ENCODE measurements around the gene MYRIP.

MYRIP gene

GRCh38 chr3:40143283-40144090 is 334.1 kb downstream of the MYRIP start:
- no peak for DNase-seq

- no peak for DNase-seq
Observed at GRCh38 chr3:40148827-40149226, 339.4 kb downstream of the MYRIP start.

DNA sequence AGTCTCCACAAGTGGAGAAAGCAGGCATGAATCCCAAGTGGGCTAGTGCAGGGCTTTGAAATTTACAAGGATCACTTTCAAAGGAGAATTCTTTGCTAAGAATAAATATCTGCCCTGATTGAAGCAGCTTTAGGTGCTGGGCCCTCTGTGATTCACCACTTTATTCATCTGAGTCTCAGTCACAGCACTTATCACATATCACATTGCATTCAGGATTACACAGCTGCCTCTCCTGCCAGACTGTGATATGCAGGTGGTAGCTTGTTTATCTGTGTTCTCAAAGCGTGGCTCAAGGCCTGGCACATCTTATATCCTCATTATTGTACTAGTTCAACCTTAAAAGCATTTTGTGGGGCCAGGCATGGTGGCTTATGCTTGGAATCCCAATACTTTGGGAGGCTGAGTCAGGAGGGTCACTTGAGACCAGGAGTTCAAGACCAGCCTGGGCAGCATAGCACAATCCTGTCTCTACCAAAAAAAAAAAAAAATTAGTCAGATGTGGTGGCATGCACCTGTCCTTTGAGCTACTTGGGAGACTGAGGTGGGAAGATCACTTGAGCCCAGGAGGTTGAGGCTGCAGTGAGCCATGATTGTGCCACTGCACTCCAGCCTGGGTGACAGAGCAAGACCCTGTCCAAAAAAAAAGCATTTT is 343.2 kb downstream of the MYRIP start:
- no peak for DNase-seq

- DNase-seq = no peak
Observed at GRCh38 chr3:40160933-40161332, 351.5 kb downstream of the MYRIP start.

- DNase-seq = no peak
Observed at GRCh38 chr3:40162616-40163015, 353.2 kb downstream of the MYRIP start.

DNA sequence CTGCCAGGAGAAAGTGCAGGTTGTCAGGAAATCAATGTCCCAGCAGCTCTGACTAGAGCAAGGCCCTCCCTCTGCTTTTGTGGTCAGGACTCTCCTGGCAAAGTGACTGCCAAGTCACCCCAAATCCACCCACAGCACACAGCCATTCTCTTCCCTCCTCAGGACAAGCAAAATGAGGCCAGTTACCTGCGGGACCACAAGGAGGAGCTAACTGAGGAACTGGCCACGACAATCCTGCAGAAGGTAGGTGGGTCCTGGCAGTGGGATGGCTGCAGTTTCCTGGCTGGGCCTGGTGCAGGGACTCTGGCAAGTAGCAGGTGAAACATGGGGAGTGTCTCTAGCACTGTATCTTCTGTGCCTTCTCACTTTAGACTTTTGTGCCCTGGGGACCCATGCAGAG is 357.6 kb downstream of the MYRIP start:
- no peak for DNase-seq

DNA sequence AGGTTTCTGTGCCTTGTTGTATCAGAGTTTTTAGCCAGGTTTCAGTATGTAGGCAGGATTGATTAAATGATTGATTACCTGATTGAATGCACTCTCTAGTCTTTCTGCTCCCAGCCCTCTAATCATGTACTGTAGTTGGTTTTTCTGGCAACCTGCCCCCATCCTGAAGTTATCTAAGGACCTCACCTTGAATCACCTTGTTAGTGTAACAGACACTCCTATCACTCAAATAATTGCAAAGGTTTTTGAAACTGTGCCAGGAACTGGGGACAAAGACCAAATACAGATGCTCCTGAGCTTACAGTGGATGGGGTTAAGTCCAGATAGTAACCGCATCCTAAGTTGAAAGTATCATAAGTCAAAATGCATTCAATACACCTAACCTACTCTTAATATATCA is 358.5 kb downstream of the MYRIP start:
- DNase-seq = no peak

GRCh38 chr3:40169983-40170382 is 360.6 kb downstream of the MYRIP start:
- DNase-seq = no peak

GRCh38 chr3:40170395-40170794 is 361.0 kb downstream of the MYRIP start:
- DNase-seq = no peak

GRCh38 chr3:40172560-40172959 is 363.2 kb downstream of the MYRIP start:
- DNase-seq = no peak

GRCh38 chr3:40173227-40173721 is 363.9 kb downstream of the MYRIP start:
- no peak for DNase-seq

DNA sequence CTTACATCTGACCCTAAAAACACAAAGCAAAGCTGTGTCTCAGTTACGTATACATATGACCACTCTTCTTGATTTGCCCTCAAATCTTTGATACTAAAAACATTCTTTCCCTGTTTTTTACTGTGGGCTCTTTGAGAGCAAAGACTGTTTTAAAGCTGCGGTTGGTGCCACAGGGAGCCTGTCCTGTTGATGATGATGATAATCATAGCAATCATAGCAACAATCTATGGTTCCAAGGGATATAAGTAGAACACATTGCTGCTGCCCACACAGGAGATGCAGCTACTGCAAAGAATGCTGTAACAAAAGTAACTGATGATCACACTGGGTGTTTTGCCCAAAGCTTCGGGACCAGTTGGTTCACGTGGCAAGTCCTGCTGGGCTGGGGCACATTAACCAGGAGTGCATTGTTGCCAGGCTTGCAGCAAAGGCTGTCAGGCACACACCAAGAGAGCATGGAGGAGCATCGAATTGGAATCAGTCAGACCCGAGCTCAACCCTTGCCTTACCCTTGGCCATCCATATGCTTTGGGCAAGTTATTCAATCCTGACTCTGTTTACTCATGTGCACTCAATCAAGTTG is 368.7 kb downstream of the MYRIP start:
- no peak for DNase-seq

DNA sequence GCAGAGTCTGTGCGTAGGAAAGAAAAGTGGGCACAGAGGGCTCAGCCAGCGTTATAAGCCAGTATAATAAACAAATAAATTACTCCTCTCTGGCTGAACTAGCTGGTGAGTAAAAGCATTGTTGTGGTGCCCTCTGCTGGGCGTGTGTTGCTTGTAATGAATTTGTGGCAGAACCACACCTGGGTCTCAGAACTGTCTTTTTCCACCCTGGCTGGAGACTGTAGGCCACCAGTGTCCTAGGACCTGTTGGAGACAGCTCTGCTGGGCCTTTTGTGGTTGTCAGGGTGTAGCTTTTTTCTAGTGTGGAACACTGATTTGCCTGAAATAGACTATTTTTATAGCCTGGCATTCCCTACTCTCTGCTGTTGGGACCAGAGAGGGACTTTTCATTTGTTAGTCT is 369.6 kb downstream of the MYRIP start:
- peak; percentile 30 to 38 for DNase-seq

DNA sequence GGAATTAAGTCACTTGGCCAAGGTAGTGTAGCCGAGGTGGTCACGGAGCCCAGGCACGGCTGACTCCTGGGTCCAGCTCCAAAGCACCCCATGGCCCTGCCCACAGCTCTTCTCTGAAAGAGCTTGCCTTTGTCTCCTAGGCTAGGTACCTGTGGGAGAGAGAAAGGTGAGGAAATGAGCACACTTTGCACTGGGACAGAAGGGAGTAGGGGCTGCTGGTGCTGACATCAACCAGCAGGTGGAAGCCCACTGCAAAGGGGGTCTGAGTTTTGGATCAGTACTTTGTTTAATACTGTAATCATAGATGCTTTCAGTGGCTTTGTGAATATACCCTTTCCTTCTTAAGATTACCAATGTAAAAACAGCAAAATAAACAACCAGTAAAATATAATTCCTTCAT is 371.8 kb downstream of the MYRIP start:
- DNase-seq = no peak

GRCh38 chr3:40185029-40185695 is 375.8 kb downstream of the MYRIP start:
- DNase-seq = no peak

DNA sequence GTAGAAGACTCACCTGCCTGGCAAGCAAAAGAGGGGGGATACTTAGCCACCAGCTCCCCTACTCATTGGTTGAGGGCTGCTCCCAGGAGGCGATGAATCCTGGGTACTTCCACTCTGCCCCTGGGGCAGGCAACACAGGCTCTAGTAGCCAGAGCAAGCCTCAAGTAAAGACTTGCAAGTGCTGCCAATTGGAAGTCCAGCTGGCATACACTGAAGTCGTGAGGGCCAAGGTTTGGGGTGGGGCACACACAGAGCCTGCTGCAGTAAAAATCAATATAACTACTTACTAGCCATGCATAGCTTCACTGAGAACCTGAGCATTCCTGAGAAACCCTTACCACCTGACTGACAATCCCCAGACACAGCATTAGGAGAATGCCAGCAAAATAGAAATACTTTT is 377.1 kb downstream of the MYRIP start:
- no peak for DNase-seq

DNA sequence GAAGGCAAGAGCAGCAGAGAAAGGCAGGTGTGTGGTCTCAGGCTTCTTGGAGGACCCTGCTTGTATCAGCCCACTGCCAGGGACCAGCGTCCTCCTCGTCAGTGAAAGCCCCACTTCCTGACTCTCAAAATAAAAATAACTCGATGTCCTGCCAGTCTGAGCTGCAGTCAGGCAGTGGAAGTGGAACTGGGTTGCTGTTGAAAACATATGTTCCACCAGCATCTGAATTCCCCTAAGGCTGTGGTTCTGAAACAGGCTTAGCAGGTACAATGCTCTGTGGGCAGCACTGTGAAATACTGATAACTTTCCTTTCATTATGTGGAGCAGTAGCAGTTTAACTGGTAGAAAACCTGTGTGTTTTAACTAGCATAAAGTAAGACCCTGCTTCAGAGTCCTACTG is 378.5 kb downstream of the MYRIP start:
- no peak for DNase-seq

GRCh38 chr3:40189118-40189517 is 379.7 kb downstream of the MYRIP start:
- no peak for DNase-seq

GRCh38 chr3:40190056-40190455 is 380.6 kb downstream of the MYRIP start:
- no peak for DNase-seq

GRCh38 chr3:40191251-40191650 is 381.8 kb downstream of the MYRIP start:
- no peak for DNase-seq

DNA sequence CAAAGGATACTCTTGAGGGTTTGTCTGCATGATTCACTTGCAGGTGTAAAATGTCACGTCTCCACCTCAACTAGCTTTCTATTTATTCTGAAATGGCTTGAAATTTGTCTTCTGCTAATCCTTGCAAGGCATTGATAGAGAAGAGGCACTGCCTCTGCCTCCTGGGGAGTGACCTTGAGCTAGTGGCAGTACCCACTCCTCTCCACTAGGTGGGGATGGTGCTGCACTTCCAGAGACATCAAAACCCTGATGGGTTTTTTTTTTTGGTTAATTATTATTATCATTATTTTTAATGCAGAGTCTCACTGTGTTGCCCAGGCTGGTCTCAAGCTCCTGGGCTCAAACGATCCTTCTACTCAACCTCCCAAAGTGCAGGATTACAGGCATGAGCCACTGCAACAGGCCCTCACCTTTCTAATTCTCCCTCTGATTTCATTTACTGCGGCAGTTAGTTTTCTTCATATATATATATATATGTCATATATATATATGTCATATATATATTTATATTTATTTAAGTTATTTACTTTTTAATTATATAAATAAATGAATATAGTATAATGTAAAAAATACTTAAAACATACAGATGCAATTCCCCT is 382.5 kb downstream of the MYRIP start:
- peak; percentile 56 to 63 for DNase-seq

DNA sequence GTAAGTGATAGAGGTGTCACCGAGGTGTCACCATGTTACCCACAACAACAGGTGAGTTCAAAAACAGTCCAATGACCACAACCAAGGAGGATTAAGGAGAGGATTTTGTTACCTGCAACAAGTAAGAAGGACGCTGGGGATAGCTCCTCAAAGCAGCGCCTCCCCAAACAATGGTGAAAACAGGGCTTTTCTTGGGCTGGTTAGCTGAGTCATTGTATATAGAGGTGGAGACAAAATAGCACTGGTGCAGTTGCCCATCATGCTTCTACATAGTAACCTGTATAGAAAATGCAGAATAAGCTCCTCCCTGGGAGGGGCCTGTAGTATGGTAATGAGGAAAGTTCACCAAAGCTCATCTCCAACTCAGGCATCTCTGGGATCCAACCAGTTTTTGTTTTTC is 383.2 kb downstream of the MYRIP start:
- no peak for DNase-seq

GRCh38 chr3:40196966-40197365 is 387.6 kb downstream of the MYRIP start:
- no peak for DNase-seq
